AG09309 (cell line): Measurements from ENCODE around the gene CLPTM1L.
"Not testable (repeated sequence)": the region's sequence is repeated elsewhere in the genome, so short reads cannot be mapped to it uniquely, and the experiment has no call there.

ENCODE experiments used
- DNase-seq: peaks from one replicate; pipeline ENCODE4 v3.0.0-alpha.2; 2010; ENCODE audit warnings: low read depth
- H3K4me3 ChIP-seq: 2 replicates; pipeline ENCODE4 v1.5.1; 2011; ENCODE audit warnings: mild to moderate bottlenecking, low read depth, low read length, moderate library complexity; ENCODE audit not compliant: control insufficient read depth
- TF ChIP-seq, protein P1 (sequence below): IDR thresholded peaks from 2 replicates; pipeline ENCODE4 v1.5.1; 2011; ENCODE audit warnings: mild to moderate bottlenecking, low read depth, low read length, inconsistent platforms; ENCODE audit not compliant: insufficient read depth, control insufficient read depth; ENCODE audit errors: missing control alignments

CLPTM1L gene

DNA sequence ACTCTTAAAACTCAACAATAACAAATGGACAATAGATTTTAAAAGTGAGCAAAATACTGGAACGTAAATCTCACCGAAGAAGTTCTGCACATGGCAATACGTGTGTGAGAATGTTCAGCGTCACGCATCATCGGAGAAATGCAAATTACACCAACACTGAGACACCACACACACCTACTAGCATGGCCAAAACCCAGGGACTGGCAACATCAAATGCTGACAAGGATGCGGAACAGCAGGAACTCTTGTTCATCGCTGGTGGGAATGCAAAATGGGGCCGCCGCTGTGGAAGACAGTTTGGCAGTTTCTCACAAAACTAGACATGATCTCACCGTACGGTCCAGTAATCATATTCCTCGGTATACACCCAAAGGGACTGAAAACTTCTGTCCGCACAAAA, 21.6 kb upstream of the CLPTM1L start:
- H3K4me3 ChIP-seq = no peak overlapping the region
- TF ChIP-seq, protein P1, sequence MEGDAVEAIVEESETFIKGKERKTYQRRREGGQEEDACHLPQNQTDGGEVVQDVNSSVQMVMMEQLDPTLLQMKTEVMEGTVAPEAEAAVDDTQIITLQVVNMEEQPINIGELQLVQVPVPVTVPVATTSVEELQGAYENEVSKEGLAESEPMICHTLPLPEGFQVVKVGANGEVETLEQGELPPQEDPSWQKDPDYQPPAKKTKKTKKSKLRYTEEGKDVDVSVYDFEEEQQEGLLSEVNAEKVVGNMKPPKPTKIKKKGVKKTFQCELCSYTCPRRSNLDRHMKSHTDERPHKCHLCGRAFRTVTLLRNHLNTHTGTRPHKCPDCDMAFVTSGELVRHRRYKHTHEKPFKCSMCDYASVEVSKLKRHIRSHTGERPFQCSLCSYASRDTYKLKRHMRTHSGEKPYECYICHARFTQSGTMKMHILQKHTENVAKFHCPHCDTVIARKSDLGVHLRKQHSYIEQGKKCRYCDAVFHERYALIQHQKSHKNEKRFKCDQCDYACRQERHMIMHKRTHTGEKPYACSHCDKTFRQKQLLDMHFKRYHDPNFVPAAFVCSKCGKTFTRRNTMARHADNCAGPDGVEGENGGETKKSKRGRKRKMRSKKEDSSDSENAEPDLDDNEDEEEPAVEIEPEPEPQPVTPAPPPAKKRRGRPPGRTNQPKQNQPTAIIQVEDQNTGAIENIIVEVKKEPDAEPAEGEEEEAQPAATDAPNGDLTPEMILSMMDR = no peak
- no peak for DNase-seq

DNA sequence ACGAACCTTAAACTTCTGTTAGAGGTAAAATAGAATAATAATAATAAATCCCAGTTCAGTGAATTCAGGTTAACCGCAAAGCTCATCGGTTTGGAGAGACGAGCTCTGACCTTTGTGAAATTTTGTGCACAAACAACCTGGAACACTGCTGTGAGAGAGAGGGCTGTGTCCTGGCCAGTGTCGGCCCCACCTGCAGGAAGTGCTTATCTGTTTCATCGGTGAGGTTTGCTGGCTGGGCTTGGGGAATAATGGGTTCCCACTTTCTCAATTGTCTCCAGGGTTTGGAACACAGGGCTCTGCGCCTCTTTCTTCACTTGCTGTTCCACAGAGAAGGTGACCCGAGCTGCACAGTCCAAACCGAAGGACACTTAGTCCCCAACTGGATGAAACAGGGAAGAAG, 19.3 kb upstream of the CLPTM1L start:
- no peak overlapping the region for H3K4me3 ChIP-seq
- DNase-seq = no peak
- TF ChIP-seq, protein P1 = no peak

DNA sequence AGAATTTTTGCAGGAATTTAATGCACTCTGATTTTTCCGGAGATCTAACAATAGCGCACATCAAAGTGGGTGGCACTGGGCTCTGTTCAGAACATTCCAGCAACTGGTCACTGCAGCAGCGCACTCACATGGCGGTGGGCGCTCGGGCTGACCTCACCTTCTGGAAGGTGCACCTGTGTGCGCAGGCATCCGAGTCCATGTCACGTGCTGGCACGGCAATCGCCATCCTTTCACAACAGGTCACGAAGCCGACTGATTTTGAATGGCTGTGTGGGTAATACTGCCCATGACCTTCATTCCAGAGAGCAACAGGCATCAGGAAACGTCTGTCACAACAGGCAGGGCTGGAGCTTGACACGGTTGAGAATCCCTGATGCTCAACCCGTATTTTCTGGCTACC, 18.7 kb upstream of the CLPTM1L start:
- DNase-seq = no peak
- no peak overlapping the region for H3K4me3 ChIP-seq
- TF ChIP-seq, protein P1 = no peak

DNA sequence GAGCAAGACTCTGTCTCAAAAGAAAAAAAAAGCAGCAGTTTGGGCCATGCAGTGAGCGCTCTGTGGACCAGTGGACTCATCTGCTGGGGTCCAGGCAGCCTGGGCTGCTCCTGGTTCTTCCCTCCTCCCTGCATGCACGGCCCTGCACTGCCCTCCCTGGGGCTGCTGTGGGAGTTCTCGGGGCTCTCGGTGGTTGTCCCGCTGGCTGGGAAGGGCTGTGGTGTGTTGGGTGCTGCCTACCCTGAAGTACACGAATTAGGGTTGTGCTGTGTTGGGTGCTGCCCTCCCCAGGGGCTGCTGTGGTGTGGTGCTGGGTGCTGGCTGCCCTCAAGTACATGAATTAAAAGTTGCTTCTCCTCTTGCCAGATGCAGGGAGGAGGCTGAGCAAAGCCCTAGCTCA, 18.3 kb upstream of the CLPTM1L start:
- H3K4me3 ChIP-seq = no peak overlapping the region
- DNase-seq = no peak
- TF ChIP-seq, protein P1 = no peak

DNA sequence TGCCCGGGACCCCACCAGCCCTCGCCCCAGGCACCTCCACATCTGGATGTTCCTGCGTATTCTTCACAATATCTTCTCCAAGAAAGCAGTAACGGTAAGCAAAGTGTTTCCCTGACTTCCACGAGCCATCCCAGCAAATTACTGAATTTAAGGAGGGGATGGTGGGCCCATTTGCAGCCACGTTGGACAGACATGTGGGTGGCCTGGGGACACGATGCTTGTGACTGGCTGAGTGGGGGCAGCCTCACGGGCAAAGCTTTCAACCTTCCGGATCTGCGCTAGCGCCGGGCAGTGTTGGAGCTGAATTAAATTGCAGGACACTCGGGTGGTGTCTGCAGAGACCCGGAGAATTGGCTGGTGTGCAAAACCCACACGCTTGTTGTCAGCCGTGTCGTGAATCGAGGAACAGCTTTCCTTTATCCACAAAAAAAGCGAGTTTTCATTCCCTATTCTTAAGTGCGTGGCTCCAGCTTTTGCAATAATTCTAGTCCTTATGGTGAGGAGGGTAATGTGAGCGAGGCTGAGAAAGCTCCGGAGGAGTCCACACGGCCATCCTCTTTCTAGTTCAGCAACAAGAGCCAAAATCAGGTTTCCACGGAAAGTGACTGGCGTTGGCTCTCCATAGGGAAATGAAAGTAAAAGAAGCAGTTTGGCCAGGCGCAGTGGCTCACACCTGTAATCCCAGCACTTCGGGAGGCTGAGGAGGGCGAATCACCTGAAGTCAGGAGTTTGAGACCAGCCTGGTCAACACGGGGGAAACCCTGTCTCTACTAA, 17.5 kb upstream of the CLPTM1L start:
- H3K4me3 ChIP-seq = no peak overlapping the region
- TF ChIP-seq, protein P1 = no peak
- no peak for DNase-seq

DNA sequence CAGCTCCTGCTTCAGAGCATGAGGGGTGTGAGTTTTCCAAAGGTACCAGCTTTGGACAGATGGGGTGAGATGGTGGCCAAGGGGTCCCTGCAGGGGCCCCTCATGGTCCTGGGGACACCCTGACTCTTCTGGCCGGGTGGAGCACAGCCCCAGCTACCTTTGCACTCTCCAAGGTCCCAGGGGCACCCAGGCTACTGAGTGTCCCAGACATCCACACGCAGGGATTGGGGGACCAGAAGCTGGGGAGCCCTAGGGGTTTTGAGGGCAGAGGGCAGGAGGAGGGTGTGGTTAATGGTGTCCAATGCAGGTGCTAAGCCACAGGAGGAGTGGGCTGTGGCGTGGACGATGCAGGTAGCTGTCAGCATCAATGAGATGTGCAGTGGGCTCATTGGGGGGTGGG, 16.0 kb upstream of the CLPTM1L start:
- no peak overlapping the region for H3K4me3 ChIP-seq
- TF ChIP-seq, protein P1 = no peak
- DNase-seq = no peak

DNA sequence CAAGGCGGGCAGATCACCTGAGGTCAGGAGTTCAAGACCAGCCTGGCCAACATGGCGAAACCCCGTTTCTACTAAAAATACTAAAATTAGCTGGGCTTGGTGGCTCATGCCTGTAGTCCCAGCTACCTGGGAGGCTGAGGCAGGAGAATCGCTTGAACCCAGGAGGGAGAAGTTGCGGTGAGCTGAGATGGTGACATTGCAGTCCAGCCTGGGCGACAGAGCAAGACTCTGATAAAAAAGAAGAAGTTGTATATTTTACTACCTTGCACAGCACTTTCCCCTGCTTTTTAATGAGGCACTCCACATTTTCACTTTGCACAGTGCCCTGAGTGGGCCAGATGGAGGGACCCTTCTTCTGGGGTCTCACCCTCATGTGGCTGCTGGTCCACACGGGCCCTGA, 15.5 kb upstream of the CLPTM1L start:
- H3K4me3 ChIP-seq, DNase-seq: not testable (repeated sequence)
